ENCODE data around the gene MMP28. TPM values are rescaled to one million over a fixed set of nuclear protein-coding genes. Genes with fewer than 3 reads are reported as not detected.

The MMP28 gene
- total RNA-seq, 1 donor from 2014 or later: 10.6 TPM

DNA sequence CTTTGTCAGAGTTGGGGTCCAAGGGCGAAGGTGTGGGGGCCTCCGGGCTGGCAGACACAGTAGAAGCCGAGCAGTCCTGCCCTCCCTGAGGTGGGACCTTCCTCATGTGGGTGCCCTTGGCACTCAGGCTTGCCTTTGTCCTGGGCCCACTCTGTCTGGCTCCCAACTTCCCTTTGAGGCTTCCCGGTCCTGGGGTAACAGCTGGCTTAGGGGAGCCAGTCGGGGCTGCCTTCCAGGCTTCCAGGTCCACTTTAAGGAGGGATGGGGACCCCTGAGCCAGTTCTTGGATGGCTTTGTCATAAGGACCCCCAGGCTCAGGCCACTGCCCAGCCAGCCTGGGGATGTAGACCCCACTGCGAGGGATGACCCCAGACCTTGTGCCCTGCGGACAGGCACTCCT, 50.2 kb downstream of the MMP28 start:
- no peak overlapping the region for H3K27ac Mint-ChIP-seq (ENCODE audit: unreplicated experiment)
- H3K4me1 Mint-ChIP-seq (ENCODE audit: unreplicated experiment): peaks cover 4% of the 10 kb centered on the region
- H3K9me3 Mint-ChIP-seq (ENCODE audit: unreplicated experiment): no peaks in the 10 kb centered on the region
- no peak for DNase-seq (ENCODE audit: low spot score)
- H3K36me3 Mint-ChIP-seq (ENCODE audit: low read depth, unreplicated experiment): no peaks in the 10 kb centered on the region
- TF ChIP-seq, protein P1, sequence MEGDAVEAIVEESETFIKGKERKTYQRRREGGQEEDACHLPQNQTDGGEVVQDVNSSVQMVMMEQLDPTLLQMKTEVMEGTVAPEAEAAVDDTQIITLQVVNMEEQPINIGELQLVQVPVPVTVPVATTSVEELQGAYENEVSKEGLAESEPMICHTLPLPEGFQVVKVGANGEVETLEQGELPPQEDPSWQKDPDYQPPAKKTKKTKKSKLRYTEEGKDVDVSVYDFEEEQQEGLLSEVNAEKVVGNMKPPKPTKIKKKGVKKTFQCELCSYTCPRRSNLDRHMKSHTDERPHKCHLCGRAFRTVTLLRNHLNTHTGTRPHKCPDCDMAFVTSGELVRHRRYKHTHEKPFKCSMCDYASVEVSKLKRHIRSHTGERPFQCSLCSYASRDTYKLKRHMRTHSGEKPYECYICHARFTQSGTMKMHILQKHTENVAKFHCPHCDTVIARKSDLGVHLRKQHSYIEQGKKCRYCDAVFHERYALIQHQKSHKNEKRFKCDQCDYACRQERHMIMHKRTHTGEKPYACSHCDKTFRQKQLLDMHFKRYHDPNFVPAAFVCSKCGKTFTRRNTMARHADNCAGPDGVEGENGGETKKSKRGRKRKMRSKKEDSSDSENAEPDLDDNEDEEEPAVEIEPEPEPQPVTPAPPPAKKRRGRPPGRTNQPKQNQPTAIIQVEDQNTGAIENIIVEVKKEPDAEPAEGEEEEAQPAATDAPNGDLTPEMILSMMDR (IDR thresholded peaks at IDR 0.05; ENCODE audit: unreplicated experiment): no peak
- no peak overlapping the region for H3K4me3 Mint-ChIP-seq (ENCODE audit: unreplicated experiment)
- peaks cover 14% of the 10 kb centered on the region for H3K27me3 Mint-ChIP-seq (ENCODE audit: unreplicated experiment)

DNA sequence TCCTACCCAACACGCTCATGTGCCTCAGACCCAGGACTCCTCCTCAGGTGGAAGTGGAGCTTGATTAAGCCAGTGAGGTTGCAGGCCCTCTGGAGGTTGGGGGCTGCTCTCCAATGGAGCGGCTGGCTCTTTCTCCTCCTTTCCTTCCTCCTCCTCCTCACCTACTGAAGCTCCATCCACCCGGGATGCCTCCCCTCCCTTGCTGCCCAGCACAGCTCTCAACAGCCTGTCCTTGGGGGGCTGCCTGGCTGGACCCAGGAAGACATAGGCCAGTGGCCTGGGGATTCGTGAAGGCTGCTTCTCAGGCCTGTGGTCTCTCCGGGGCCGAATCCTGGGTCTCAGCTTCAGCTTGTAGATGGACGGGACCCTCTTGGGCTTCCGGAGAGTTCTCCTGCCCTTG, 50.6 kb downstream of the MMP28 start:
- Mint-ChIP-seq H3K4me3 (ENCODE audit: unreplicated experiment) (no peak overlapping the region), H3K9me3 (ENCODE audit: unreplicated experiment) (no peaks in the 10 kb centered on the region), H3K36me3 (ENCODE audit: low read depth, unreplicated experiment) (no peaks in the 10 kb centered on the region), H3K27ac (ENCODE audit: unreplicated experiment) (no peak overlapping the region), H3K4me1 (ENCODE audit: unreplicated experiment) (peaks cover 4% of the 10 kb centered on the region), H3K27me3 (ENCODE audit: unreplicated experiment) (peaks cover 18% of the 10 kb centered on the region)
- TF ChIP-seq, protein P1 (IDR thresholded peaks at IDR 0.05; ENCODE audit: unreplicated experiment): no peak
- DNase-seq (ENCODE audit: low spot score): no peak

DNA sequence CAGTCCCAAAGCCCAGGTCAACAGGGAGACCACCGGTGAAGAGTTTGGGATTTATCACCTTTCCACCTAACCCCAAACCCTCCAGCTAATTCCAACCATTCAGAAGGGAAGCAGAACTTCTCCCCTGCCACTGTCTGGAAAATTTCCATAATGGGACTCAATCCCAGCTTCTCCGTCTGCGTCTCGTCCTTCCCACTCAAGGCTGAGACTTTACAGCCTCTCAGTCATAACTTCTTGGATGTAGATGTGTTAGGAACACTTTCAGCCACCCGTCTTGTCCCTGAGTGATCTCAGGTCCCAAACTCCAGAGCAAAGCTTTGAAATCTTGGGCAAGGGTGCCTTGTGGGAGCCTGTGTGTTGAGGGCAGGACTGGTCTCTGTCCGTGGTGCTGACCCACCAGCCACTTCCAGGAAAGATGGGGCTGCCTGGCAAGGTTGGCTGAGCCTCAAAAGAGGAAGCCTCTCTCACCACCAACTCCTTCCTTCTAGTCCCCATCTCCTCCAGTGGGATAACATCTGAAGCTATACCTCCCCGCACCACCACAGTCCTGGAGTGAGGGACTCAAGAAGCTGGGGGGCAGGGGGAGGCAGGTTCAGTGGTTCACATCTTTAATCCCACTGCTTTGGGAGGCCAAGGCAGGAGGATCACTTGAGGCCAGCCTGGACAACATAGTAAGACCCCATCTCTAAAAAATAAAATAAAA, 51.7 kb downstream of the MMP28 start:
- no peak overlapping the region for H3K27ac Mint-ChIP-seq (ENCODE audit: unreplicated experiment)
- H3K36me3 Mint-ChIP-seq (ENCODE audit: low read depth, unreplicated experiment): no peaks in the 10 kb centered on the region
- peaks cover 4% of the 10 kb centered on the region for H3K4me1 Mint-ChIP-seq (ENCODE audit: unreplicated experiment)
- peak; percentile 67 for DNase-seq (ENCODE audit: low spot score)
- TF ChIP-seq, protein P1 (IDR thresholded peaks at IDR 0.05; ENCODE audit: unreplicated experiment): no peak
- H3K27me3 Mint-ChIP-seq (ENCODE audit: unreplicated experiment): peaks cover 18% of the 10 kb centered on the region
- no peak overlapping the region for H3K4me3 Mint-ChIP-seq (ENCODE audit: unreplicated experiment)
- H3K9me3 Mint-ChIP-seq (ENCODE audit: unreplicated experiment): no peaks in the 10 kb centered on the region

DNA sequence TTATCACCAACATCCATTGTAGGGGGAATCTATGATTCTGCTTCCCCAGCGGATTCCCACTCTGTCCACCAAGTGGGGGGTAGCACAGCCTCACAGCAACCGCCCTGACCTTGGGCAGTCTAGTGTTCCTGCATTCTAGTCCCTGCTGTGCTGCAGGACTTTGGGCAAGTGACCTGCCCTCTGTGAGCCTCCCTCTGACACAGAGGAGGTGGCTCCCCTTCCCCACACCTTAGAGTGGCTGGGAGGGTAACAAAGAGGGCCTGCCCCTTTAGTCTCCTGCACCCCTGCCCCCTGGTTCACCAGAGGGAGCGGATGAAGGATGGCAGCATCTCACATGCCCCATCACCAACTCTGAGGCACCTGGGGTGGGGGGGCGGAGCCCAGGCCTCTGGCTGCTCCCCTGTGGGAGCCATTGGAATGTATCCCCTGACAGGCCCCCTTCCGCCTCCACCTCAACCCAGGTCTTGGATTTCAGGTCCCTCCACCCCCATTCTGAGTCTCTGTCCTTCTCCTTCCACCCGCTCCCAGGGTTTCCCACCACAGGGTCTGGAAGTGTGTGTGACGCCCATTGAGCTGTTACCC, 52.5 kb downstream of the MMP28 start:
- H3K4me3 Mint-ChIP-seq (ENCODE audit: unreplicated experiment): no peak overlapping the region
- H3K36me3 Mint-ChIP-seq (ENCODE audit: low read depth, unreplicated experiment): no peaks in the 10 kb centered on the region
- peaks cover 15% of the 10 kb centered on the region for H3K27me3 Mint-ChIP-seq (ENCODE audit: unreplicated experiment)
- no peak overlapping the region for H3K27ac Mint-ChIP-seq (ENCODE audit: unreplicated experiment)
- DNase-seq (ENCODE audit: low spot score): no peak
- TF ChIP-seq, protein P1 (IDR thresholded peaks at IDR 0.05; ENCODE audit: unreplicated experiment): no peak
- no peaks in the 10 kb centered on the region for H3K9me3 Mint-ChIP-seq (ENCODE audit: unreplicated experiment)
- H3K4me1 Mint-ChIP-seq (ENCODE audit: unreplicated experiment): peaks cover 4% of the 10 kb centered on the region

DNA sequence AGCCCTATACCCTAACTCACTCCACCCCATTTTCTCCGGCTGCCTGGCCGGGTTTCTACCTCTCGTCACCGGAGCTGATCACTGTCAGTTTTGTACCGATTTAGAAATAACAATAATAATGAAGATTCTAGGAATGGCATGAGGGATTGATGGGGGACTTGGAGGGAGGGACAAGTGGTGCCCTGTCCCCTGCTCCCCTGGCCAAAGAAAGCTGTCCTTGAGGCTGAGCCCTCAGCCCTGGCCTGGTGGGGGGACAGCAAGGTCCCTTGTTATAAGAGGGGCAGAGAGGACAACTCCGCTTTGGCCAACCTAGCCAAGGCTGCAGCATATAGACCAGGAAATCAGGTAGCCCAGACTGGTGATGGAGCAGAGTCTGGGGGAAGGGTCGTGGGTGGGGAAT, 52.9 kb downstream of the MMP28 start:
- no peak overlapping the region for H3K27ac Mint-ChIP-seq (ENCODE audit: unreplicated experiment)
- no peak for DNase-seq (ENCODE audit: low spot score)
- H3K36me3 Mint-ChIP-seq (ENCODE audit: low read depth, unreplicated experiment): no peaks in the 10 kb centered on the region
- TF ChIP-seq, protein P1 (IDR thresholded peaks at IDR 0.05; ENCODE audit: unreplicated experiment): no peak
- H3K4me3 Mint-ChIP-seq (ENCODE audit: unreplicated experiment): no peak overlapping the region
- peaks cover 4% of the 10 kb centered on the region for H3K4me1 Mint-ChIP-seq (ENCODE audit: unreplicated experiment)
- peaks cover 15% of the 10 kb centered on the region for H3K27me3 Mint-ChIP-seq (ENCODE audit: unreplicated experiment)
- no peaks in the 10 kb centered on the region for H3K9me3 Mint-ChIP-seq (ENCODE audit: unreplicated experiment)
